Esophagus muscularis mucosa (tissue), 3 donors: ENCODE results near the gene AP2B1.

ENCODE experiments used
- CTCF ChIP-seq, 3 experiments: fragments of 200-600 bp in 2 of 3; fragments of 450-650 bp in 1 of 3; sonication (generic) in 2 of 3; IDR thresholded peaks; one replicate each; pipeline ENCODE4 v1.5.1; 2017 to 2019; ENCODE audit warnings: antibody characterized with exemption in 3 of 3, mild to moderate bottlenecking in 2 of 3, moderate library complexity in 1 of 3
- POLR2A ChIP-seq: fragments of 450-650 bp; IDR thresholded peaks from one replicate; pipeline ENCODE4 v1.6.1; 2017; ENCODE audit warnings: antibody characterized with exemption, moderate library complexity, mild to moderate bottlenecking, low read depth

GRCh38 chr17:35655303-35655702, 68.2 kb downstream of the AP2B1 start:
- TF ChIP-seq POLR2A (no peak), CTCF (IDR thresholded peaks at IDR 0.05) (no peak)
